HS-27A (cell line): ENCODE measurements around the gene MAP7.

Source experiments
- DNase-seq: peaks from one replicate; pipeline ENCODE4 v3.0.0-alpha.2; 2012; ENCODE audit warnings: low read depth, missing footprints

MAP7 gene

GRCh38 chr6:136563386-136564152 lies 13.3 kb upstream of the MAP7 start:
- DNase-seq = no peak

GRCh38 chr6:136562211-136562610 lies 12.0 kb upstream of the MAP7 start:
- no peak for DNase-seq

GRCh38 chr6:136553166-136553787 lies 3.1 kb upstream of the MAP7 start:
- no peak for DNase-seq

GRCh38 chr6:136552054-136552453 lies 1.8 kb upstream of the MAP7 start:
- DNase-seq = no peak

- DNase-seq = no peak
Observed at GRCh38 chr6:136551103-136551502, 881 bp upstream of the MAP7 start.

- DNase-seq = no peak
Observed at GRCh38 chr6:136550045-136550329, 235 bp downstream of the MAP7 start.

GRCh38 chr6:136549300-136550044 lies 750 bp downstream of the MAP7 start:
- DNase-seq = no peak

- no peak for DNase-seq
Observed at GRCh38 chr6:136548582-136549299, 1.5 kb downstream of the MAP7 start.

GRCh38 chr6:136547871-136548270 lies 2.4 kb downstream of the MAP7 start:
- DNase-seq = no peak

GRCh38 chr6:136547336-136547735 lies 2.9 kb downstream of the MAP7 start:
- no peak for DNase-seq

GRCh38 chr6:136546331-136546730 lies 3.9 kb downstream of the MAP7 start:
- DNase-seq = no peak

- no peak for DNase-seq
Observed at GRCh38 chr6:136544326-136544725, 5.9 kb downstream of the MAP7 start.

GRCh38 chr6:136541395-136541794 lies 8.8 kb downstream of the MAP7 start:
- DNase-seq = no peak

- no peak for DNase-seq
Observed at GRCh38 chr6:136539967-136540652, 10.1 kb downstream of the MAP7 start.

- no peak for DNase-seq
Observed at GRCh38 chr6:136538836-136539235, 11.4 kb downstream of the MAP7 start.

GRCh38 chr6:136535880-136536650 lies 14.2 kb downstream of the MAP7 start:
- no peak for DNase-seq

- DNase-seq = no peak
Observed at GRCh38 chr6:136535017-136535765, 15.0 kb downstream of the MAP7 start.

GRCh38 chr6:136534268-136534667 lies 16.0 kb downstream of the MAP7 start:
- no peak for DNase-seq

- DNase-seq = no peak
Observed at GRCh38 chr6:136533487-136533886, 16.7 kb downstream of the MAP7 start.

GRCh38 chr6:136532030-136532429 lies 18.2 kb downstream of the MAP7 start:
- no peak for DNase-seq

- no peak for DNase-seq
Observed at GRCh38 chr6:136529710-136530109, 20.5 kb downstream of the MAP7 start.
